Right atrium auricular region (tissue), 2 donors: ENCODE data around the gene WDR64. TPM values are rescaled to one million over a fixed set of nuclear protein-coding genes. Genes with fewer than 3 reads are reported as not detected.
"Not testable (repeated sequence)": the region's sequence is repeated elsewhere in the genome, so short reads cannot be mapped to it uniquely, and the experiment has no call there.

ENCODE experiments used
- DNase-seq: peaks from one replicate; pipeline ENCODE4 v3.0.0-alpha.2; 2019; ENCODE audit warnings: low spot score
- H3K27ac ChIP-seq, 2 donors: fragments of 200-600 bp; sonication (generic); 1 replicate in 1 of 2; 2 replicates in 1 of 2; pipeline ENCODE4 v1.5.1; 2016 to 2019
- H3K27me3 ChIP-seq, 2 donors: fragments of 200-600 bp; sonication (generic); one replicate each; pipeline versions ENCODE4 v1.5.1 to v1.6.0; 2017 to 2019
- H3K36me3 ChIP-seq: fragments of 200-600 bp; sonication (generic); one replicate; pipeline ENCODE4 v1.5.1; 2016
- H3K4me1 ChIP-seq, 2 donors: fragments of 200-600 bp; sonication (generic); one replicate each; pipeline versions ENCODE4 v1.5.1 to v1.6.0; 2017 to 2019
- H3K4me3 ChIP-seq, 2 donors: fragments of 200-600 bp; sonication (generic); 1 replicate in 1 of 2; 2 replicates in 1 of 2; pipeline ENCODE4 v1.5.1; 2017 to 2019; ENCODE audit warnings: mild to moderate bottlenecking in 1 of 2, moderate library complexity in 1 of 2
- H3K9me3 ChIP-seq, 2 donors: fragments of 200-600 bp; sonication (generic); one replicate each; pipeline ENCODE4 v1.5.1; 2019
- CTCF ChIP-seq, 2 donors: fragments of 200-600 bp; sonication (generic); IDR thresholded peaks; one replicate each; pipeline ENCODE4 v1.5.1; 2019; ENCODE audit warnings: antibody characterized with exemption in 2 of 2
- total RNA-seq, 2 donors: library from RNA; depleted of rRNA; stranded (reverse); fragments of >200 nt; gene quantifications; one replicate each; pipeline ENCODE4 v1.1.0, GENCODE V29; 2016

Gene WDR64
- total RNA-seq, 2 donors from 2014 or later = not detected

DNA sequence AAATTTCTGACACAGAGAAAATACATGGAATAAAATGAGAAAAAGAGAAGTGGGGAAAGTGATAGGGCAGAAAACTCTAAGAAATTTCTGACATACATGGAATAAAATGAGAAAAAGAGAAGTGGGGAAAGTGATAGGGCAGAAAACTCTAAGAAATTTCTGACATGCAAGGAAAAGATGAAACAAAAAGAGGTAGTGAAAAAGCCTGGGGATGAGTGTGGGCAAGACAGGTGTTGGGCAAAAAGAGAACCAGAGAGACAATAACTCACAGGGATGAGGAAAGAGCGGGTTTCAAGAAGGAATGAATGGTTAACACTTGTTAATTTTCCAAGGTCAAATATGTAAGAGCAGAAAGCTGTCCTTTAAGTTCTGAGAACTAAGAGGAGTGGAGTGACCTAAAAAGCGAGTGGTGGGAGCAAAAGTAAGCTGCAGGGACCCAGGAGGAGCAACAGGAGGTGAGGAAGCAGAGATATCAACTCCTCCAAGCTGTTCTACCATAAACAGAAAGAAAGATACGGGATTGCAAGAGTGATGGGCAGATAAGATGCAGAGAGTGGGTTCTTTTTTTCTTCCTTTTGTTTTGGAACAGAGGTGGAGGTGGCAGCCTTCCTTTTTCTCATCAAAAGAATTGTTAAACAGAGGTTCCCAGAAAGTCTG, 166.0 kb downstream of the WDR64 start:
- Histone ChIP-seq H3K4me3 (no peak overlapping the region), H3K9me3 (no peaks in the 10 kb centered on the region), H3K4me1 (no peaks in the 10 kb centered on the region), H3K27ac (no peak overlapping the region), H3K27me3 (no peaks in the 10 kb centered on the region), H3K36me3 (no peaks in the 10 kb centered on the region)
- DNase-seq = no peak
- TF ChIP-seq CTCF (IDR thresholded peaks at IDR 0.05) = no peak

GRCh38 chr1:241819340-241819866, 167.3 kb downstream of the WDR64 start:
- Histone ChIP-seq H3K4me1 (no peaks in the 10 kb centered on the region), H3K9me3 (no peaks in the 10 kb centered on the region), H3K27ac (no peak overlapping the region), H3K4me3 (no peak overlapping the region), H3K36me3 (no peaks in the 10 kb centered on the region), H3K27me3 (no peaks in the 10 kb centered on the region)
- no peak for DNase-seq
- TF ChIP-seq CTCF (IDR thresholded peaks at IDR 0.05) = no peak

GRCh38 chr1:241821363-241821762, 169.3 kb downstream of the WDR64 start:
- H3K36me3 ChIP-seq = no peaks in the 10 kb centered on the region
- H3K27ac ChIP-seq = no peak overlapping the region
- TF ChIP-seq CTCF (IDR thresholded peaks at IDR 0.05) = no peak
- no peaks in the 10 kb centered on the region for H3K27me3 ChIP-seq
- no peak for DNase-seq
- H3K4me1 ChIP-seq = no peaks in the 10 kb centered on the region
- H3K9me3 ChIP-seq = no peaks in the 10 kb centered on the region
- H3K4me3 ChIP-seq = no peak overlapping the region

DNA sequence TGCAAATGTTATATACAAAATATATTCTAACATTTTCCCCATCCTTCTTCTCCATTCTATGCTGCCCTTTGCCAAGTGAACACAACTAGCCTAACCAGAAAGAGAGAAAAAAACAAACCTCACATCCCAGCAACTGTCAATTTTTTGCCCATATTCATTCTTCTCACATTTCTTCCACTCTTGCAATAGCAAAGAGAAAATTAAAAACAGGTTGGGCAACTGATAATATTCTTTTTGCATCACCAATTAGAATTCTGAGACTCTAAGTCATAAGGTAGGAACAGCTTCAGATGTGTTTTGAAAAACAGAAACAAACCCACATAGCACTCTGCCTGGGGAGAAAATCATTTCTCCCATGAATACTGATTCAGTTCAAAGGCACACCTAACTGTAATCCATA, 170.8 kb downstream of the WDR64 start:
- Histone ChIP-seq H3K27ac (no peak overlapping the region), H3K36me3 (no peaks in the 10 kb centered on the region), H3K4me1 (no peaks in the 10 kb centered on the region), H3K4me3 (no peak overlapping the region), H3K27me3 (no peaks in the 10 kb centered on the region), H3K9me3 (no peaks in the 10 kb centered on the region)
- TF ChIP-seq CTCF (IDR thresholded peaks at IDR 0.05) = no peak
- no peak for DNase-seq

- no peaks in the 10 kb centered on the region for H3K27me3 ChIP-seq
- peaks cover 0 to 6% of the 10 kb centered on the region in 2 donors for H3K4me1 ChIP-seq
- no peak for TF ChIP-seq CTCF (IDR thresholded peaks at IDR 0.05)
- H3K36me3 ChIP-seq = no peaks in the 10 kb centered on the region
- no peak for DNase-seq
- H3K9me3 ChIP-seq = no peaks in the 10 kb centered on the region
- H3K4me3 ChIP-seq = no peak overlapping the region
- H3K27ac ChIP-seq = no peak overlapping the region
Measured at GRCh38 chr1:241823925-241824324, 171.8 kb downstream of the WDR64 start.

GRCh38 chr1:241825581-241825980, 173.5 kb downstream of the WDR64 start:
- Histone ChIP-seq H3K4me3 (no peak overlapping the region), H3K9me3 (no peaks in the 10 kb centered on the region), H3K27ac (no peak overlapping the region), H3K27me3 (no peaks in the 10 kb centered on the region), H3K4me1 (peaks cover 0 to 7% of the 10 kb centered on the region in 2 donors), H3K36me3 (no peaks in the 10 kb centered on the region)
- no peak for TF ChIP-seq CTCF (IDR thresholded peaks at IDR 0.05)
- DNase-seq = no peak

- not testable (repeated sequence) for H3K27me3 ChIP-seq, H3K36me3 ChIP-seq, DNase-seq, H3K9me3 ChIP-seq, H3K27ac ChIP-seq, H3K4me1 ChIP-seq, H3K4me3 ChIP-seq
Measured at GRCh38 chr1:241826613-241827012, 174.5 kb downstream of the WDR64 start.
